Body of pancreas (tissue), 4 donors: ENCODE results near the gene SREBF1.

Experiments used
- CTCF ChIP-seq, 7 experiments: fragments of 450-650 bp in 4 of 7; fragments of 200-600 bp in 3 of 7; sonication (generic) in 3 of 7; IDR thresholded peaks; one replicate each; pipeline ENCODE4 v1.5.1; 2016 to 2019; ENCODE audit warnings: antibody characterized with exemption in 7 of 7
- POLR2A ChIP-seq, 3 donors: fragments of 450-650 bp; IDR thresholded peaks; one replicate each; pipeline ENCODE4 v1.6.1; 2016; ENCODE audit warnings: antibody characterized with exemption in 3 of 3, mild to moderate bottlenecking in 2 of 3

- TF ChIP-seq CTCF (IDR thresholded peaks at IDR 0.05) (no peak), POLR2A (IDR thresholded peaks at IDR 0.05) (no peak)
Measured at GRCh38 chr17:17842111-17842876, 5.5 kb upstream of the SREBF1 start.
